HG03571 (cell line): ENCODE results near the gene WDFY4.

Experiments
- ATAC-seq: cut with Tn5 transposase; IDR thresholded peaks from one replicate; pipeline ENCODE4 v1.9.1; 2021; ENCODE audit not compliant: unreplicated experiment

The WDFY4 gene

DNA sequence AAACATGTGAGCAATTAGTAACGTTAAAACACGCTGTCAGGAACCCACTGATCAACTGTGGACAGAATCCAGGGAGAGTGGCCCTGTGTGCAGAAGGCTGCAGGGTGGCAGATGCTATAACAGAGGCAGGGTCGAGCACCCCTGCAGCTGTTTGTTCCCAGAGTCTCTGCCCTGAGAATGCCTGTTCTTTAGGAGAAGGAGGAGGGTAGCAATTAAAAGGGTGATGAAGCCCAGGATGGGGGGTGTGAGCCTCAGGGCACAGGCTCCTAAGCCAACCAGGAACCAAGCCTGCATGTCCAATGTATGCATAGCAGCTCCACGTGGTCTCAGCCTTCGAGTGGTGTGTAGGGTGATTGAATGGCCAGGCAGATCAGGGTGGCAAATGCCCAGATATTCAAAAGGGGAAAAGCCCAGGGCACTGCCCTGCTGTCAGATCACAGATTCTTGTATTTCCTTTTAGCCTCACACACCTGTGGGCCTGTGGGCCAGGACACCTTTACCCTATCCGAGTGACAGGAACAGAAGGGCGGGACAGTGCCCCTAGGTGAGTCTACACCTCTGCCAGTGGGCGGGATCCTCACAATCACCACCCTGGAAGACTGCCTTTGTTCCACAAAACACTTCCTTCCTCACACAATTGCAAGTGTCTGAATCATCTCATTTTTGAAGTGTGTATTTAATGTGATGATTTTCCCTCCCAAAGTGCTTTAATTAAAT lies 7.3 kb downstream of the WDFY4 start:
- ATAC-seq: no peak

DNA sequence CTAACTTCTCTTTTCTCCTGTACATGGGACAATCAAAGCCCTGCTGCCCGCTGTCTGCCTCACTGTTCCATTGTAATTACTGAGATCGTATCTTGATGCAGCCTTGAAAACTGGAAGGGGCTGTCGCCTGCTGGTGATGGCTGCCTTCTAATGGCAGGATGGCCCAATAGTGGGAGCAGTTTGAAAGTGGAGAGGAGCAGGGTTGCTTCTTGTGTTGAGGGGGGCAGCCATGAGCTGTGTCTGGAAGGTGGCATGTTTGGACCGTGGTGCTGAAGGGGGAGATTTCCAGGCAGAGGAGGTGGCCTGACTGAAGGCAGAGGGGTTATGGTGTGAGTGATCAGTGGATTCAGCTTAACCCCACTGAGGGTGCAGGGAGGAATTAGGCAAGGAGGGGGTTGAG lies 8.1 kb downstream of the WDFY4 start:
- no peak for ATAC-seq

DNA sequence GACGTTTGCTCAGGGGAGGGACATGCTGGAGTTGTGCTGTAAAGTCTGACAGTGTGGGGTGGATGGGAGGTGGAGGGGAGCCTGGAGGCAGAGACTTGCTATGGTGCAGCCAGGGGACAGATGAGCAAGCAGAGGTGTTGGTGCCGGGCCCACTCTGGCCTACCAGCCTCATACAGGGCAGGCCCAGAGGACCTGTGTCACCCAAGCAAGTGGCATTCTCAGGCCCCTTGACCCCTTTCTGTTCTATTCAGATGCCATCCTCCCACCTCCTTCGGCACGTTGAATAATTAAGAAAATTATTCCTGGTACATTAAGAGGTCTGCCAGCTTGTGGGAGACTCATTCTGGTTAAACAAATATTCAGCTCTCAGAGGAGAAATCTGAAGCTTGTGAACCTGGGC lies 8.5 kb downstream of the WDFY4 start:
- ATAC-seq: no peak

DNA sequence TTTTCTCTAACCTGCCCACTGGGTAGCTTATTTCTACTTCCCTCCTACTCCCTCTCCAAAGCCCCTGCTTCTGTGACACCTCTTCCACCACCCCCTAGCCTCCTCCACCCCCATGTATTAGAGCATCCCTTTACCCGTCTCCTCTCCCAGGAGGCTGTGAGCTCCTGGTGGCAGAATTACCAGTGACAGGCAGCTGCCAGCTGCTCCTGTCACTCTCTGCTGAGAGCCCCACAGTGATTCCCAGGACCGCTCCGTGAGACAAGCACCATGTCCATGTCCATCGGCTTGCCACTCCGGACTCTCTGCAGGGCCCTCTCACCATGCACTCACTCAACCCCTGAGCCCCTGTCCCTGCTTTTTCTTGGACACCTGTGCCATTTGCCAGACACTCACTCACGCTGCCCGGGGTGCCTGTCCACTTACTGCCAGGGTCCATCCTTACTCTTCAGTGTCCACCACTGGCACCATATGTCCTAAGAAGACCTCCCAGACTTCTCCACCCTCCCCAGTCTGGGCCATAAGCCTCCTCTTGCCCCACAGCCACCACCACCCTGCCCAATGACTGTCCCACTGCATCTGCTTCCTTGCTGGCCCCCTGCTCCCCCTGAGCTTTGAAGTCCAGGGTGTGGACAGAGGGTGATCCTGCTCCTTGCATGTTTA lies 9.8 kb downstream of the WDFY4 start:
- ATAC-seq: no peak

DNA sequence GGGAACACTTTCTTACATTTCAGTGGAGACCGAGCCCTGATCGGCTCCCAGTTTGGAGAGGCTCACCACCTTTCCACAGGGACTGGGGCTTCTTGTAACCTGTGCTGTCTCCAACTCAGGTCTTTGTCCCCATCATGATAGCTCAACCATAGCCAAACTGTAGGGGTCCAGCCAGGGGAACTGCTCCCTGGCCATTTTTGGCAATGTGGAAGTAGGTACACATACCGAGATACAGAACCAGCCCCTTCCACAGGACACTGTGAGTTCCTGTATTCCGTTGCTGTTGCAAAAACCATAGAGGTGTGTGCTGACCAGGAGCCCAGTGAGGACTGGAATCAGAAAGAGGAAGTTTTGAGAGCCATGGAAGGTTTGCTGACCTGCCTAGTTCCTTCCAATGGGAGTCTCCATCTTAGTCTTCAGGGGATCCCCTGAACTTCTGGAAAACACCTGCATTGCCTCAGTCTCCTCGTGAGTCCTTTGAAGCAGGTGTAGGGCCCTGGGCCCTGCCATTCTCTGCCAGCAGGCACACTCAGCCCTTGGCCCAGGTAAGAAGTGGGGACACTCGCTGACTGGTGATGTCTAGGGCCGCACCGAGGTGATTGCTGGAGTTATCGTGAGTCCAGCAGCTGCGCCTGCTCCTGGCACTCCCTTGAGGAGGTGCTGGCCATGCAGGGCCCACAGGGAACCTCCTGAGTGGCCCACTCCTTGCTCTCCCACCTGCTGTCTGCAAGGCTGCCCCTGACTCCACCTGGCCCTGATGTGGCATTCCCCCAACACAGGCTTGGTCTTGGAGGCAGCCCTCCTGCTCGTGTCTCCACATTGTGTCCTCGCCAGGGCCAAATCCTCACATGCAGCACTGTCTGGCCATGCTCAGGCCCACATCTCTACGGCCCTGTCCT lies 11.2 kb downstream of the WDFY4 start:
- no peak for ATAC-seq

DNA sequence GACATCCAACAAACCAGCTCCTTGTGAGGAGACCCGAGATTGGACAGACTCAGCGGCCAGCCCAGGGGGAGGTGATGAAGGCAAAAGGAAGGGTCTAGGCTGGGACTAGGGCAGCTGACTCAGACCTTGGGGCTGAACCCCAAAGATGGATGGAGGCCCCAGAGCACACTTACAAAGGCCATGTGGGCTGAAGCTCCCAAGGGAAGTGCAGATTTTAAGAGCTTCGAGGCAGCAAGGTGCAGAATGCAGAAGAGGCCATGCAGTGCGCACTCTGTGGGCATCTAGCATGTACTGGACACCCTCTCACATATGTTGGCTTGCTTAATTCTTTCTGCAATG lies 11.8 kb downstream of the WDFY4 start:
- ATAC-seq: no peak

DNA sequence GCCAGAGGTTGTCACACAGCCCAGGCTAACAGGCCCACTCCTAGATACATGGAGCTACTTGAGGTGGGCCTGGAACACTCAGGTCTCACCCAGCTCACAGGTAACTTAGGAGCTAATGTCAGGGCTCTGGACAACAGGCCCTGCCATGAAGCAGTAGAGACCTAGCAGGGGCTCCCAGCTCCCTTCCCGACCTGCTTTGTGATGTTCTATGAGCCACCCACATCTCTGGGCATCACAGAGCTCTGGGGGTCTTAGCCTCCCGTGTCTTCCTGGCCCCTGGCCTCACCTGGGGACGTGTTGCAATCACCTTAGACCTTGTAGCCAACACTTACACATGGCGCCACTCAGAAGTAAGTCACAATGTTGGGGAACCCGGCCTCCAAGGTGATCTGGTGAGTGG lies 12.4 kb downstream of the WDFY4 start:
- no peak for ATAC-seq

DNA sequence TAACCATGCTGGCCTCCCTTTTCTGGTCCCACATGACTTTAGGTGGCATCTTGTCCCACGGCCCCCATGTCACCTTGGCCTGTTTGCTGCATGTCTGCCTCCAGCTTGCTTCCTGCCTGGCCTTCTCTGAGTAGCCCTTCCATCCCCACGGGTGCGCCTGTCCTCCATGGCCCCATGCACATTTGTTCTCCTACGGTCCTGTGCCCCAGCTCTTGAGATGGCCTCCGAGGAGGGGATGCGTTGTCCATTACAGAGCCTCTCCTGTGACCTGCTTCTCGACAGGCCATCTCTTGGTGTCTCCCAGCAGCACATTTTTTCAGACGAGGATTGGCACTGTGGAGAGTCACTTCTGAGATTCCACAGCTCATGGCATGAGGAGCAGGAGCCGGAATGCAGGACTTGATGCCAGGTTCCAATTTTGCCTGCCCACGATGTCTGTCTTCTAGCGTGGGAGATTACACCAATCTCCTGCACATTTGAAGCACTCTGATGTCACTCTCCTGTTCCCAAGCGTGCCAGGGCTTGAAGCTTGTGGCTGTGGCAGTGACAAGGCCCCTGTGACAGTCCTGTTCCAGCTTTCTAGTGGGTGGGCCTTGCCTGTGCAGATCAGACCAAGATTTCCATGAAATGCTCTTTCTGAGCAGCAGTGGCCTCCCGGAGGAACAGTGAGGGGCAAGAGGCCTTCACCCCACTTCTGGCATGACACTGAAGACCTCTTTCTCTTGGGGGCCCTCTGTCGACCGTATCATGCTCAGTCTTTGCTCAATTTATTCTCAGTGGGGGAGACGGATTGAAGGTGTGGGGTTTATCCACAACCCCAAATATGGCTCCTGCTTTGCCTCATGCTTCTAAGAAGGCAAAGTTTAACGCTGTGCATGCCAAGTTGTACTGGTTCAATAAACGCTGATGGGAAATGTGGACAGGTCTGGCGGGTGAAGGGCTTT lies 13.4 kb downstream of the WDFY4 start:
- ATAC-seq: no peak

DNA sequence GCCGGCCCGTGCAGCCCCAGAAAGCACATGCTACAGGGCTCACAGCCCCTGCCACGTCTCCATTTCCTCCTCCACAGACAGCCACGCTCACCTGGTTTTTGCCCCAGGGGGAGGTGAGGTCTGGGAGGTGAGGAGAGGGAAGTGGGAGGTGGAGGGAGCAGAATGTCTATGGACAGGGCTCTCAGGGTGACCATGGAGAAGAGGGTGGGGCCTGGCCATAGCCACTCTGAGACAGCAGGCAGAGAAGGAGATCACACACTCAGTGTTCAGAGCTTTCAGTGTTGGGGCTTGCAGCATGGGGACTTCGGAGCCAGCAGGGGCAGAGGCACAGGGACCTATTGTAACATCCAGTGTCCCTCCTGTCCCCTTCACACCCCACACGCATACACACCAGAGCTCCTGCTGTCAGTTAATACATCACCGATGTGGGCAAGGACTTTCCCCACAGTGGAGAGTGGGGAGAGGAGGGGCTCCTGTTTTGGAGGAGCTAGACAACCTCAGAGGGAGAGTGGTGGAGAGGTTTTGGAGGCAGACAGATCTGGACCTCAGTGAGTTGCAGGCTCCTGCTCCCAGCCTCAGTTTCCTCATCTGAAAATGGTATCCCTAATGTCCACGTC lies 14.4 kb downstream of the WDFY4 start:
- no peak for ATAC-seq

DNA sequence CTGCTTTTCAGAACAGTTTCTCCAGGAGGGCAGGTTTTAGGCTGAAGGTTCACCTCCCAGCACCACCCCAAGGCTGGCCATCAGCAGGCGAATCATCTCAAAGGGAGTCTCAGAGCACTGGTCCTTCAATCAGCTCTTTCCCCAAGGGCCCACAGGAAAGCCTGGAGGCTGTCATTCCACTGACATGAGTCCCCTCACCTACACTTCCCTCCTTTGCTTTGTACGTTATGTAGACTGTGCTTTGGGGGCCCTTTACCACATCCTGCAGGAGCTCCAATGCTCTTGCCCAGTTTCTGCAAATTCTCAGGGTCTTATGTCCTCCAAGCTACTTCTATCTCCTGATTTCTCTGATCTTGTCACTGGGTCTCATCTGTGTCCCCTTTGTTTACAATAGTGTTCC lies 15.4 kb downstream of the WDFY4 start:
- no peak for ATAC-seq

DNA sequence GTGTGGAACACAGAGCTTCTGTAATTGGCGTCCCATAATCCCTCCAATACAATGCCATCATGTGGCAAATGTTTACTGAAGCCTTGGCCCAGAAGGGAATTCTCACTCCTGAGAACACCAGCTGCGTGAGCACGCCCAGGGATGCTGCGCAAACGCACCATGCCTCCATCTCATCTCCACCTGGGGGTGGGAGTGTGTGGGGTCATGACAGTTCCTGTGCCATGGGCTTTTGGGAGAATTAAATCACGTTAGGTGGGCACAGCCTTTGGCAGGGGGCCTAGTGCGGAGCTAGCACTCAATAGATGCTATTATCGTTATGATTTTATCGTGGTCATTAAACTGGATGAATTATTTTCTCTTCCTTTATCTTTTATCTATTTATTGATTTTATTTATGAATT lies 15.8 kb downstream of the WDFY4 start:
- ATAC-seq: no peak

DNA sequence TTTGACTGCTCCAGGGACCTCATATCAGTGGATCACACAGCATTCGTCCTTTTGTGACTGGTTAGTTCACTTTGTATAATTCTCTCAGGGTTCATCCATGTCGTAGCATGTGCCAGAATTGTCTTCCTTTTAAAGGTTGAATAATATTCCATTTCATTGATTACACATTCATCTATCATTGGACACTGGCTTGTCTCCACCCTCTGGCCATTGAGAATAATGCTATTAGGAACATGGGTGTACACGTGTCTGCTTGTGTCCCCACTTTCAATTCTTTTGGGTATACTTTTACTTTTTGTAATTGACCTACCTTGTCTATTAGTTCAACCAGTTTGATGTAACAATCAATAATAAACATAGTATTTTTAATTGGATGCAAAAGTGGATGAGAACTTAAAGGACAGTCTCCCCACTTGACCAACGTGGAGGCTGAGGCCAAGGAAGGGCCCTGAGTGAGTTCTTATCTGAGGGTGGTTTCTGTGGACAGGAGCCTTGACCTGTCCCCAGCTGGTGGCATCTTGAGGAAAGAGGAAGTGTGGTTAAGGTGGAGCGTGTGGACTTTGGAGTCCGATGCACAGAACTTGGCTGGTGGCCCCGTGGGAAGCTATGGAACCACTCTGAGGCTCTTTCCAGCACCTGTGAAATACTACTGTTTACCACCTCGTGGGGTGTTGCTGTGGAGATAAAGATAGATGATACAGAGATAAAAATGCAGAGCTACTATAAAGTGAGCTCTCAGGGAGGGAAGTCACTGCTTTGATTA lies 16.6 kb downstream of the WDFY4 start:
- no peak for ATAC-seq

DNA sequence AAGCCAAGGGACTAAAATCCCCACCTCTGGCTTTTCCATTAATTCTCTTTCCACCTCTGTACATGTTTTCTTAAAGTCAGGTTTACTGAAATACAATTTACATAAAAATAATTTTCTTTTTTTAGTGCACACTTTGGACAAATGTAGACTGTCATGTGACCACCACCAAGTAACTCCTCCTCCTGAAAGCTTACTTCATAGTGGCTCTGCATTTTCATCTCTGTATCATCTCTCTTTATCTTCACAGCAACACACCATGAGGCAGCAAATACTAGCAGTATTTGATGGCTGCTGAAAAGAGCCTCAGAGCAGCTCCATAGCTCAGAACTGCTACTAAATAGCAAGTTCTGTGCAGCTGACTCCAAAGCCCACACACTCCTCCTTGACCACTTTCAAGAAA lies 17.3 kb downstream of the WDFY4 start:
- ATAC-seq: no peak

DNA sequence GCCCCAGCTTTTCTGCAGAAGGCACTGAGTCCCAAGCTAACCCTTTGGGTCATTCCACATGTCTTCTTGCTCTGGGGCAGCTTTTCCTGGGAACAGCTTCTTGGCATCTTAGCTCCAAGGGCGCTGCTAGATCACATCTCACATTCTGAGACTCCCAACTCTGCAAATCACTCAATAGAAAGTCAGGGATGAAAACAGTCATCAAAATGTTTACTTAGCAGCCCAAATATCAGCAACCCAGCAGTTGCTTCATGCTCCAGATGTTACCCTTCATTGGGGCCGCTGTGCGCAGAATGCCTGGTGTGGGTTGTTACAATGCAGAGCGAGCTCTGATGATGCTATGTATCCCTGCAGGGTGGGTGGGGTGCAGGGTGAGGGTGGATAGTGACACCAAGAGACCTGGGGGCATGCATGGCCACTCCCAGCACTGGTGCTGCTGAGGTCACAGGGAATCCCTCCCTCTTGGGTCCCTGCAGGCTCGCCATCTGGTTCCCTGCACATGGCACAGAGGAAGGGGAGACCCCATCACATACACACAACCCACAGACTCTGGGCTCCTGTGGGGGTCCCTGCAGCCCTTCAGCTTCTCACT lies 19.0 kb downstream of the WDFY4 start:
- ATAC-seq: no peak

DNA sequence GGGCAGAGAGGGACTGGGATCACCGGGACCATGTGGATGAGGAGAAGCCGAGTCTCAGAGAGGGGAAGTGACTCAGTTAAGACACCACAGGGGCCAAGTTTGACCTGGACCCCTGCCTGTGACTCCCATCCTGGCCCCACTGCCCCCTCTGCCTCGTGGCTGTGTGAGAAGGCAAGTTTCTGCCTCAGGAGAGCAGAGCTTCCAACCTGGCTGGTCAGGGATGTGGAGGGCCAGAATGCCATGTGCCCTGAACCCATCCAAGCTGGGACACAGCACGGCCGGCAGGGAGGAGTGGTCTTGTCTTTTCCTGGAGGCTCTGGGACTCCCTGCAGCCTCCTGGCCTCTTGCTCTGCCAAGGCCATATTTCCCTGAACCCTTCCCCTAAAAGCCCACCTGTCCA lies 19.5 kb downstream of the WDFY4 start:
- no peak for ATAC-seq

DNA sequence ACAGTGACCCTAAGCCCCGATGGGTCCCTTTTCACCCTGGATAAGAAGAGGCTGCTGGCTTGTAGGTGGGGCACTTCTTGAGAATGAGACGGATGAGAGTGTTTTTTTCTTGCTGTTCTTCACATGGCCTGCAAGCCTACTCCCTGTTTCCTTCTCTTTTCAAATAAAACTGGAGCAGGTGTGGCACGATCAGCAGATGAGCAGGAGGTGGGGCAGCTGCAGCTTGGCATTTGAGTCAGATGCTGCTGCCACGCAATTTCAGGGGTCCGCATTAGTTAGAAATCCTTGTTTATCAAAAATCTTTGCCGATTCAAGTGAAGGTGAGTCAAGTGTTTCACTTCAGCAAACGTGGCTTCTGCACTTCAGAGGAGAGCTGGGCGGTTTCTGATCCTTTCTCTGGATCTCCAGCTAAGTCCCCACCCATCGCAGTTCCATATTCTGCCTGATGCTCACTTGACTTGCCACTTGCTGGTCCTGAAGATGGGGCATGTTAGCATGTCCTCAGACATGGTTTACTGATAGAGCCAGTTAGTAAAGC lies 20.8 kb downstream of the WDFY4 start:
- no peak for ATAC-seq

DNA sequence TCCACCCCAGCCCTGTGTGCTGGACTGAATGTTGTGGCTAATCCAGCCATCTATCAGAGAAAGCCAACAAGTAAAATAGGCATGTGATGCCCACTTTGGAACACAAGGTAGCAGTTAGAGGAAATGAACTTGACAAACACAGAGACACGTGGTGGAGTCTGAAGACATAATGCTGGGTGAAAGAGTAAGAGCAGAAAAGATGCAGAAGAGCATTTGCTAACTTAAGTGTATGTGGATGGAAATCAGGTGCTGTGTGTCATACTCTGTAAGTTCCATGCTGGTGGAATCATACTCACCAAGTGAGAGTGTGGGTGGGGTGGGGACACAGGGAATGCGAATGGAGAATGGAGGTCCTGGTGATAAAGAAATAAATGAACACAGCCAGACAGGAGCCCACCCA lies 22.8 kb downstream of the WDFY4 start:
- no peak for ATAC-seq

DNA sequence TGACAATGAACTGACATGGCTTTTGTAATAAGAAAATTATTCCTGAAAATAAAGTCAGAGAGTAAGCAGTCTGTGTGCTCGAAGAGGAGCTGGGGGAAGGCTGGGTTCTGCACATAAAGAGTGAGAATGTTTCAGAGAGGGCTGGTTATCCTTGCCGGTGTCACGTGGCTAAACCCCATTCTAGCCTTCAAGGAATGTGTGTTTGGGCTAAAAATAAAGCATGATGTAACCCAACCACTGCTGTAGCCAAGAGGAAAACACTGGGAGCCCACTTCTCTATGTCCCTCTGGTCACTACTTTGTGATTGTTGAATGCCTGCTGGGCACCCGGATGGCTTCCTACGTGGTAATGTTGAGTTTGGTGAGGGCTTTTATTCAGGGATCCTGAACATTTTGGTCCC lies 23.5 kb downstream of the WDFY4 start:
- ATAC-seq: no peak

DNA sequence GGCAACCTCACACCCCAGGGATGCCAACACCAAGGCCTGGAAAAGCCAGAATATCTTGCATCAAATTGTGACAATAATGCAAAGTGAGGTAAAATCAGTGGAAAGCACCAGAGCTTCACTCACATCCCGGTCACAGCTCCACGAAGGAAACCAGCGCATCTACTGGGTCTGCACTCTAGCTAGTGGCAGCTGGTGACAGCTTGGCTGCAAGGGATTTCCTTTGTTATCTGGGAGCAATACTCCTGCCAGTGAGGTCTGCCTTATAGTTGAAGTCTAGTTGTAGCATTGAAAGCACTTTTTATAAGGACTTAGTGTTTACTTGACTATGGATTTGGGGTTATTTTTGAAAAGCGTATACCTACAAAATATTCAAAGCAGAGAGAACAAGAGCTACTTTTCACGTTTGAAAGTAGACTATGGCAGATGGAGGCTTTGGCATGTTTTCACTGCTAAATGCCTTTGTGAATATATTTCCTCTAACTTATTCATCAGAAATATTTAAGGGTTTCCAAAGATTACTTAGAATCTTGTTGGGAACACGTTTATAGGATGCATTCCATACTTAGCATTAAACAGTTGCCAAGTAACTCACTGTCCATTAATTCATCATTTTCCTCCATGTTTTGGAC lies 26.1 kb downstream of the WDFY4 start:
- ATAC-seq: no peak
